ENCODE data around the gene HYDIN.
"Not testable (repeated sequence)": the region's sequence is repeated elsewhere in the genome, so short reads cannot be mapped to it uniquely, and the experiment has no call there.

The HYDIN gene

DNA sequence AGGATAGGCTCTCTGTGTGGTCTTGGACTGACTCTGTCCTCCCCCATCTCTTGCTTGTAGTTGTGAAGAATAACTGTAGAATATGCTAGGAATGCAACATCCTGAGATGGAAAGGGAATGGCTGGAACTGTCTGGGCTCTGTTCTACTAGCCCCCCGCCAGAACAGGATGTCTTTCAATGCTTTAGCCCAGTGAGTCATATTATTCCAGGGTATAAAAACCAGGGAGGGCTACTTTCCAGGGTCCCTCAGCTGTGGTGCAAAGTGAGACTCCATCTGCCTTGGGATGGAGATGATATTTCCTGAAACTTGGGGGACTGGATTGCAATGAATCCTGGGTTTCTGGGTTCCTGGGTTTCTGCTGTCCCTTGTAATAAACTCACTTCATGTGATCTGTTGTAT is 32.1 kb downstream of the HYDIN start:
- no CpG with 5 or more reads among the region's 1 CpG for WGBS (ENCODE audit: insufficient coverage, insufficient read length)

DNA sequence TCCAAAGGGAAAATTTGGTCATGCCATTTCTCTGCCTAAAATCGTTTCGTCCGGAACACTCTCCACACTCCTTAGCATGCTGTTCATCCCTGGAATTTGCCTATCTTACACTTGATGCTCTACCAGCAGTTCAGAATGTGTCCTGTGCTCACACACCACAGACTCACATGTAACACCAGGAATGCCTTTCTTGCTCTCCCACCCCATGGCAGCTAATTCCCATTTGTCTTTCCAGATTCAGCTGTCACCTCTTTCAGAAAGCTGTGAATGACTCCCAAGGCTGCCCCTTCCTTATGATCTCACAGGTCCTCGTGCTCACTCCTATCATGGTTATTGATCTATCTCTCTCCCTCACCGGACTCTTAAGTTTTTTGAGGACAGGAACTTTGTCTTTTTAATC is 38.1 kb downstream of the HYDIN start:
- Histone ChIP-seq H3K27ac (ENCODE audit: low read length) (no peak overlapping the region), H3K4me3 (ENCODE audit: low read length) (no peak overlapping the region), H3K4me1 (ENCODE audit: control insufficient read depth, insufficient read depth, low read length) (no peaks in the 10 kb centered on the region), H3K36me3 (ENCODE audit: control insufficient read depth, insufficient read depth, low read length) (no peaks in the 10 kb centered on the region), H3K9me3 (ENCODE audit: control insufficient read depth, insufficient read depth, low read length) (no peaks in the 10 kb centered on the region), H3K27me3 (ENCODE audit: control insufficient read depth, insufficient read depth, low read length) (no peaks in the 10 kb centered on the region)
- DNase-seq (ENCODE audit: low read depth, low spot score), result no peak
- WGBS (ENCODE audit: insufficient coverage, insufficient read length), result no CpG with 5 or more reads among the region's 5 CpGs

More for the DNA sequence above, 32.1 kb downstream of the HYDIN start:
- Histone ChIP-seq H3K9me3 (ENCODE audit: control insufficient read depth, insufficient read depth, low read length) (no peaks in the 10 kb centered on the region), H3K4me3 (ENCODE audit: low read length) (no peak overlapping the region), H3K27ac (ENCODE audit: low read length) (no peak overlapping the region), H3K36me3 (ENCODE audit: control insufficient read depth, insufficient read depth, low read length) (no peaks in the 10 kb centered on the region), H3K4me1 (ENCODE audit: control insufficient read depth, insufficient read depth, low read length) (no peaks in the 10 kb centered on the region), H3K27me3 (ENCODE audit: control insufficient read depth, insufficient read depth, low read length) (no peaks in the 10 kb centered on the region)
- DNase-seq (ENCODE audit: low read depth, low spot score), result no peak

DNA sequence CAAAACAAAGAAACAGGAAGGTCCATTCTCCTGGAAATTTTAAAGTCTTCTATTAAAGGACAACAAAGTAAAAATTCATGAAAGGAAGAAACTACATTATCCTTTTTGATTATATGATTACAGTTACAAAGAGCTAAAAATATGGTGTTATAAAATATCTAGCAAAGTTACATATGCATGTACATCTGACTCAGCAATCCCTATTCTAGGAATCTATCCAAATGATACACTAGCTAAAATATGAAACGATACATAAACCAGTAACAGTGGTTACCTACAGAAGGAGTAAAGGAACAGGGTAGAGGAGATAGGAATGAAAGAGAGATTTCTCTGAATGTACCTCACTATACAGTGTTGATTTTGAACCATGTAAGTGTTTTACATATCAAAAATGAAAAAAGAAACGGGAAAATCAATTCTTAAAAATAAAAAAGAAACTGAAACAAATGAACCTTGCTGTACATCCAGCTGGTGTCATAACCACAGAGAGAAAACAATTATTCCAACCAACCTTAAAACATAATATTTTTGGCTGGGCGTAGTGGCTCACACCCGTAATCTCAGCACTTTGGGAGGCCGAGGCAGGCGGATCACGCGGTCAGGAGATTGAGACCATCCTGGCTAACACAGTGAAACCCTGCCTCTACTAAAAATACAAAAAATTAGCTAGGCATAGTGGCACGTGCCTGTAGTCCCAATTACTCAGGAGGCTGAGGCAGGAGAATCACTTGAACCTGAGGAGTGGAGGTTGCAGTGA is 41.4 kb downstream of the HYDIN start:
- H3K4me1 ChIP-seq (ENCODE audit: control insufficient read depth, insufficient read depth, low read length), result no peaks in the 10 kb centered on the region
- H3K36me3 ChIP-seq (ENCODE audit: control insufficient read depth, insufficient read depth, low read length), result no peaks in the 10 kb centered on the region
- H3K9me3 ChIP-seq (ENCODE audit: control insufficient read depth, insufficient read depth, low read length), result no peaks in the 10 kb centered on the region
- WGBS (ENCODE audit: insufficient coverage, insufficient read length), result no CpG with 5 or more reads among the region's 9 CpGs
- H3K27me3 ChIP-seq (ENCODE audit: control insufficient read depth, insufficient read depth, low read length), result no peaks in the 10 kb centered on the region
- no peak for DNase-seq (ENCODE audit: low read depth, low spot score)
- no peak overlapping the region for H3K4me3 ChIP-seq (ENCODE audit: low read length)
- H3K27ac ChIP-seq (ENCODE audit: low read length), result no peak overlapping the region

DNA sequence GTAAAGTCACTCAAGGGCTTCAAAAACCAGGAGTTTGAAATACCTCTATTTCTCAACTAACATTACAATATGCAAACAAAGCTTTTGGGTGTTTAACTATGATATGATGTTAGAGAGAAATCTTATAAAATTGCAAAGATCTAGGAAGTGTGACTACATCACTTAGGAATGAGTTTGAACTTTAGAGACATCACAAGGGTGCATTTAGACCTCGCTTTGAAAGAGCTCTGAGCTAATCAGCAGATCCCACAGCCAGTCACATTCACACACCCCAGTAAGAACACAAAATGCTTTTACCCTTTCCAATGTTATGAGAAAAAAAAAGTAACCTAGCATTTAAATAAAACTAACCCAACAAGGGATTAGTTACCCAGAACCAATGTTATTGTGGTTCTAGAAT is 45.2 kb downstream of the HYDIN start:
- Histone ChIP-seq H3K27me3 (ENCODE audit: control insufficient read depth, insufficient read depth, low read length) (no peaks in the 10 kb centered on the region), H3K36me3 (ENCODE audit: control insufficient read depth, insufficient read depth, low read length) (no peaks in the 10 kb centered on the region), H3K4me3 (ENCODE audit: low read length) (no peak overlapping the region), H3K27ac (ENCODE audit: low read length) (no peak overlapping the region), H3K4me1 (ENCODE audit: control insufficient read depth, insufficient read depth, low read length) (no peaks in the 10 kb centered on the region), H3K9me3 (ENCODE audit: control insufficient read depth, insufficient read depth, low read length) (no peaks in the 10 kb centered on the region)
- no CpG with 5 or more reads among the region's 1 CpG for WGBS (ENCODE audit: insufficient coverage, insufficient read length)
- no peak for DNase-seq (ENCODE audit: low read depth, low spot score)

DNA sequence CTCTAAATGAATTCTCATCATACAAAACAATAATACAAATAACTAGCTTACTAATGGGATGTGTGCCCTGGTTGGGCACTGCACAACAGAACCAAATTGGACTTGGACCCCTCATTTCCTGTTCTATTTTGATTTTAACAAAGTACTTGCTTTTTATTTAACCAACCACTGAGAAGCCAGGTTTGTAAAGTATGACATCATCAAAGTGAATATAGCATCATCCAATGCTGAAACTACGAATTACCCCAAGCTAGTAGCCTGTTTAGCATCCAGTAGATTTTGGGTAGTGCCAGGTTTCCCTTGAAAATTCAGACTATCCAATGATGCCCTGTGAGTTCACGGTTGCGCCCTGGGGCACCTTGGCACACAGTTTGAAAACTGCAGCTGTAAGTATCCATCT is 51.0 kb downstream of the HYDIN start:
- Histone ChIP-seq H3K27ac (ENCODE audit: low read length) (no peak overlapping the region), H3K4me3 (ENCODE audit: low read length) (no peak overlapping the region), H3K9me3 (ENCODE audit: control insufficient read depth, insufficient read depth, low read length) (no peaks in the 10 kb centered on the region), H3K36me3 (ENCODE audit: control insufficient read depth, insufficient read depth, low read length) (no peaks in the 10 kb centered on the region), H3K27me3 (ENCODE audit: control insufficient read depth, insufficient read depth, low read length) (no peaks in the 10 kb centered on the region), H3K4me1 (ENCODE audit: control insufficient read depth, insufficient read depth, low read length) (no peaks in the 10 kb centered on the region)
- no CpG with 5 or more reads among the region's 3 CpGs for WGBS (ENCODE audit: insufficient coverage, insufficient read length)
- DNase-seq (ENCODE audit: low read depth, low spot score), result no peak

DNA sequence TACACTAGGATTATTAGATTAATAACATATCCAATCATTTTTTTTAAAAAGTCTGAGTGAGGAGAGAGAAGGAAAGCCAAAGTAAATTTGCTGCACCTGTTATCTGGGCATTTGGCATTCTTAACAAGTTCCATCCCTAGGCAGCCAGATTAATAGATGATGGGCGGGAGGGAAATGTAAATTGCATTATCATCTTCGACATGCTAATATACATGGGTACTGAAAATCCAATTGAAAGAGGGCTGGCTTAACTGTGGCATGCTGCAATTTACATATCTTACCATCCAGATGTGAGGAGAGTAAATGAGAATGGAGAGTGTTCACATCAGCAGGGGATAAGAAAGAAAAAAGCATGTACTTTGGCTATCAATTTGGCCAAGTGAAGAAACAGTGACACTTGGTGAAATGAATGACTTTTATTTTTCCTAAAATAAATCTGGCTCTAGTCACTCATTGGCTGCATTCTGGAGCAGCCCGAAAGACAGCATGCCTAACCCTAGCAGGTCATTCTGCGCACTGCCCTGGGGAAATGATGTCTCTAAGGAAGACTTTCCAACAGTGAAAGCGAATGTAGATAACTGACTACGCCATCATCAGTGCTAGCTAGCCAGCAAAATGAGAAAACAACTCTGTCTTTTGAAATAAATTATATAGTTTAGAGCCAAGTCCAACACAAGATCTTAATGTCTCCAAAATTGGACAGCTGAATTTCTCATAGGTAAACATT is 57.9 kb downstream of the HYDIN start:
- Histone ChIP-seq H3K4me3 (ENCODE audit: low read length) (no peak overlapping the region), H3K4me1 (ENCODE audit: control insufficient read depth, insufficient read depth, low read length) (no peaks in the 10 kb centered on the region), H3K36me3 (ENCODE audit: control insufficient read depth, insufficient read depth, low read length) (no peaks in the 10 kb centered on the region), H3K27me3 (ENCODE audit: control insufficient read depth, insufficient read depth, low read length) (no peaks in the 10 kb centered on the region), H3K9me3 (ENCODE audit: control insufficient read depth, insufficient read depth, low read length) (no peaks in the 10 kb centered on the region), H3K27ac (ENCODE audit: low read length) (no peak overlapping the region)
- no peak for DNase-seq (ENCODE audit: low read depth, low spot score)
- no CpG with 5 or more reads among the region's 6 CpGs for WGBS (ENCODE audit: insufficient coverage, insufficient read length)

DNA sequence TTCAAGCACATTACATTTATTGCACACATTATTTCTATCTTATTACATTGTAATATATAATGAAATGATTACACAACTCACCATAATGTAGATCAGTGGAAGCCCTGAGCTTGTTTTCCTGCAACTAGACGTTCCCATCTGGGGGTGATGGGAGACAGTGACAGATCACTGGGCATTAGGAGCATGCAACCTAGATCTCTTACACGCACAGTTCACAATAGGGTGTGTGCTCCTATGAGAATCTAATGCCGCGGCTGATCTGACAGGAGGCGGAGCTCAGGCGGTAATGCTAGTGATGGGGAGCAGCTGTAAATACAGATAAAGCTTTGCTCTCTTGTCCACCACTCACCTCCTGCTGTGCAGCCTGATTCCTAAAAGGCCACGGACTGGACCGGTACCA is 69.5 kb downstream of the HYDIN start:
- WGBS (ENCODE audit: insufficient coverage, insufficient read length), result no CpG with 5 or more reads among the region's 8 CpGs
- not testable (repeated sequence) for H3K27ac ChIP-seq (ENCODE audit: low read length); H3K4me1 ChIP-seq (ENCODE audit: control insufficient read depth, insufficient read depth, low read length); H3K9me3 ChIP-seq (ENCODE audit: control insufficient read depth, insufficient read depth, low read length); H3K27me3 ChIP-seq (ENCODE audit: control insufficient read depth, insufficient read depth, low read length); DNase-seq (ENCODE audit: low read depth, low spot score); H3K36me3 ChIP-seq (ENCODE audit: control insufficient read depth, insufficient read depth, low read length); H3K4me3 ChIP-seq (ENCODE audit: low read length)

DNA sequence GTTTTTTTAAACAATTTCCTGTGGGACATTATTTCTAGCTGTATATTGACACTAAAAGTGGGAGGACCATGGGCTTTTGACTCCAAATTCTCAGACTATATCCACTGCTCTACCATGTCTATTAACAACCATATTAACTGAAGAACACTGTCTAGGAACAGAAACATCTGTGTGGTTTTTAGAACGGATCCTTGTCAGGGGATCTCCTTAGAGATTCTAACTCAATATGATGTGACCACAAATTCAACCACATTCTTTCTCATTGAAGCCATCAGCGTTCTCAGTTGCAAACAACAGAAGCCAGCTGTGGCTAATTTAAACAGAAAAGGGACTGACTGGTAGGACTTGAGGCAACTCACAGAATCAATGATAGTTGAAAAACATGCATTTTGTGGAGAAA is 73.2 kb downstream of the HYDIN start:
- DNase-seq (ENCODE audit: low read depth, low spot score); H3K36me3 ChIP-seq (ENCODE audit: control insufficient read depth, insufficient read depth, low read length); H3K27ac ChIP-seq (ENCODE audit: low read length); H3K4me3 ChIP-seq (ENCODE audit: low read length); H3K27me3 ChIP-seq (ENCODE audit: control insufficient read depth, insufficient read depth, low read length); H3K4me1 ChIP-seq (ENCODE audit: control insufficient read depth, insufficient read depth, low read length); H3K9me3 ChIP-seq (ENCODE audit: control insufficient read depth, insufficient read depth, low read length): not testable (repeated sequence)
- WGBS (ENCODE audit: insufficient coverage, insufficient read length), result no CpG with 5 or more reads among the region's 2 CpGs

DNA sequence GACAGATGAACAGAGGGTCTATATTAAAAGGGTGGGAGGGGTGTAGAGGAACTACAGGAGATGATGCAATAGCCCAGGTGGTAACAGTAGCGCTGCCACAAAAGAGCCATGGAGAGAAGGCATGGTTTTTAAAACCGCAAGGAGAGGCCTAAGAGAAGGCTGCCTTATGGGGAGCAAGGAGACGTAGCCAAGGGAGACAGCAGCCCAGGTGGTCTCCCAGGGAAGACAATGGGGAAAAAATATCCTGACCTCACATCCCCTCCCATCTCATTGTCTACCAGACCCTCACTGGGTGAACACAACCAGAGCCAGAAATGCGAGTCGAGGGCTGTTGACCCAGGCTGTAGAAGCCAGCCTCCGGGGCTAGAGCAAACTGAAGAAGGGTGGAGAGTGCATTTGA is 77.2 kb downstream of the HYDIN start:
- not testable (repeated sequence) for H3K9me3 ChIP-seq (ENCODE audit: control insufficient read depth, insufficient read depth, low read length); H3K27ac ChIP-seq (ENCODE audit: low read length); DNase-seq (ENCODE audit: low read depth, low spot score); H3K36me3 ChIP-seq (ENCODE audit: control insufficient read depth, insufficient read depth, low read length); H3K4me3 ChIP-seq (ENCODE audit: low read length); H3K27me3 ChIP-seq (ENCODE audit: control insufficient read depth, insufficient read depth, low read length); H3K4me1 ChIP-seq (ENCODE audit: control insufficient read depth, insufficient read depth, low read length)
- no CpG with 5 or more reads among the region's 6 CpGs for WGBS (ENCODE audit: insufficient coverage, insufficient read length)

DNA sequence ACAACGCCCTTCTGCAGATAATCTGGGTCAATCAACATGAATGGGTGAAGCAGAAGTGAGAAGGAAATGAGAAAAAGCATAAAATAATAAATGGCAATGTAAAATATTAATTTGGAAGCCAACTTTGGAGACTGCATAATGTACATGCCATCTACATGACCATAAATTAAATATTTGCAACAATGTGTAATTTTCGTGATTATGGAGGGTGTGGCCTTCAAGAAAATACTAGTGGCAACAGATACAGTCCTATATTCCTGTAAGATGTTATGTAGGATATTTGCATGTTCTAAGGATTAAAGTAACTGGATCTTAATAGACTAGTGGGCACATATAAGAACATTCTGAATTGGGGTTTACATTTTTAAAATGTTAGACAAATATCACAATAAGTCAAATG is 78.9 kb downstream of the HYDIN start:
- H3K4me1 ChIP-seq (ENCODE audit: control insufficient read depth, insufficient read depth, low read length); DNase-seq (ENCODE audit: low read depth, low spot score); H3K36me3 ChIP-seq (ENCODE audit: control insufficient read depth, insufficient read depth, low read length); H3K27ac ChIP-seq (ENCODE audit: low read length); H3K9me3 ChIP-seq (ENCODE audit: control insufficient read depth, insufficient read depth, low read length); H3K4me3 ChIP-seq (ENCODE audit: low read length); H3K27me3 ChIP-seq (ENCODE audit: control insufficient read depth, insufficient read depth, low read length): not testable (repeated sequence)
- no CpG with 5 or more reads among the region's 2 CpGs for WGBS (ENCODE audit: insufficient coverage, insufficient read length)

DNA sequence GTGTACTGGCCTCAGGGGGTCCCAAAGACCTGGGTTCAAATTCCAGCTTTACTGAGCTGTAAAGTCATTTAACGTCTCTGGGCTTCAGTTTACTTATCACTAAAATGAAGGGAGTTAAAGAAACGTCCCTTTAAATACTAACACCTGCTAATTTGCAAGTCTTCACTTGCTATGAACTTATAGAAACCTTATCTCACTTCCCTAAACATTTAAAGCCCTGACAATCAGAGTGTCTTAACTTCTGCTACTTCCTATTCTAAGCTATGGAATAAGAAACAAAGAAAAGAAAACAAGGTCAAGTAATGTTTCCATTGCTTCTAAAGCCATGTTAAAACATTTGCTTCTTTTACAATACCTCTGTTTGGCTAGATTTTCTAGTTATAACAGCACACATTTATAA is 87.3 kb downstream of the HYDIN start:
- not testable (repeated sequence) for H3K36me3 ChIP-seq (ENCODE audit: control insufficient read depth, insufficient read depth, low read length); H3K27ac ChIP-seq (ENCODE audit: low read length); H3K27me3 ChIP-seq (ENCODE audit: control insufficient read depth, insufficient read depth, low read length); H3K4me3 ChIP-seq (ENCODE audit: low read length); H3K9me3 ChIP-seq (ENCODE audit: control insufficient read depth, insufficient read depth, low read length); DNase-seq (ENCODE audit: low read depth, low spot score); H3K4me1 ChIP-seq (ENCODE audit: control insufficient read depth, insufficient read depth, low read length)
- WGBS (ENCODE audit: insufficient coverage, insufficient read length), result no CpG with 5 or more reads among the region's 2 CpGs
